GM21737 (cell line): ENCODE data around the gene ENTPD6.
"Not testable (repeated sequence)": the region's sequence is repeated elsewhere in the genome, so short reads cannot be mapped to it uniquely, and the experiment has no call there.

ENCODE experiments used
- ATAC-seq: cut with Tn5 transposase; IDR thresholded peaks from one replicate; pipeline ENCODE4 v1.9.1; 2021; ENCODE audit warnings: mild to moderate bottlenecking, moderate library complexity; ENCODE audit not compliant: unreplicated experiment

Gene ENTPD6

DNA sequence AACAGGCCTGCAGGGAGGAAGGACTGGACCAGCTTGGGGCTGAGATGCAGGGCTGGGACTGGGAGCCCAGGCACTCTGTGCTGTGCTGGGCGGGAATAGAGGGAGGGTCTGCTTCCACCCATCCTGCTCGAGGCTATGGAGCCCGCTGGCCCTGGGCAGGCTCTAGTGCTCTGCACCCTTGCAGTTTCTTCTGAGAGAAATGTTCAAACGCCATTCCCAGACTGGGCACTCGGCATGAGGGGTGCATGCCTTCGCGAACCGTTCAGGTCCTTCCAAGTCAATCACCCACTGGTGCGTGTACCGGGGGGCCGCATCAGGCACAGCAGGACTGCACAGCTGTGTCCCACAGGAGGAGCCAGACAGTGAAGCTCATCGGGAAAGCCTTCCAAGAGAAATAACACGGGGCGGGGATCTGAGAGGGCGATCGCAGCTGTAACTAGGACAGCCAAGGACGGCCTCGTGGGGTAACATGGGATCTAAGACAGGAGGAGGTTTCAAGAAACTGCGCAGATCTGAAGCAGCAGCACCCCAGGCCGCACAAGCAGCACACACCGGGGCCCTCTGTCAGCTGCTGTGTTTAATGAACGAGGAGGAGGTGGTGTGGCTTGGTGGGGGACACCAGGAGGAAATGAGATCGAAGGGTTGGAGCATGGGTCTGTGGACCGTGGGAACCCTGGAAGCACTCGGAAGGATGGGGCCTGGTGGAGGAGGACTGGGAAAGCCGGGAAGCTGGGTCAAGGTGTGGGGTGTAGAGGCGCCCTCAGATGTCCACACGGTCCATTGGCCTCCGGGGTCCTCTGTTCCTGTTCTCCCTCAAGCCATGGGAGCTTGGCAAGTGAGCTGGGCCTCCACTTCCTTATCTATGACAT lies 26.3 kb downstream of the ENTPD6 start:
- ATAC-seq, result no peak

- ATAC-seq, result no peak
Observed at GRCh38 chr20:25222461-25223178, 27.1 kb downstream of the ENTPD6 start.

- no peak for ATAC-seq
Observed at GRCh38 chr20:25223179-25223661, 27.7 kb downstream of the ENTPD6 start.

DNA sequence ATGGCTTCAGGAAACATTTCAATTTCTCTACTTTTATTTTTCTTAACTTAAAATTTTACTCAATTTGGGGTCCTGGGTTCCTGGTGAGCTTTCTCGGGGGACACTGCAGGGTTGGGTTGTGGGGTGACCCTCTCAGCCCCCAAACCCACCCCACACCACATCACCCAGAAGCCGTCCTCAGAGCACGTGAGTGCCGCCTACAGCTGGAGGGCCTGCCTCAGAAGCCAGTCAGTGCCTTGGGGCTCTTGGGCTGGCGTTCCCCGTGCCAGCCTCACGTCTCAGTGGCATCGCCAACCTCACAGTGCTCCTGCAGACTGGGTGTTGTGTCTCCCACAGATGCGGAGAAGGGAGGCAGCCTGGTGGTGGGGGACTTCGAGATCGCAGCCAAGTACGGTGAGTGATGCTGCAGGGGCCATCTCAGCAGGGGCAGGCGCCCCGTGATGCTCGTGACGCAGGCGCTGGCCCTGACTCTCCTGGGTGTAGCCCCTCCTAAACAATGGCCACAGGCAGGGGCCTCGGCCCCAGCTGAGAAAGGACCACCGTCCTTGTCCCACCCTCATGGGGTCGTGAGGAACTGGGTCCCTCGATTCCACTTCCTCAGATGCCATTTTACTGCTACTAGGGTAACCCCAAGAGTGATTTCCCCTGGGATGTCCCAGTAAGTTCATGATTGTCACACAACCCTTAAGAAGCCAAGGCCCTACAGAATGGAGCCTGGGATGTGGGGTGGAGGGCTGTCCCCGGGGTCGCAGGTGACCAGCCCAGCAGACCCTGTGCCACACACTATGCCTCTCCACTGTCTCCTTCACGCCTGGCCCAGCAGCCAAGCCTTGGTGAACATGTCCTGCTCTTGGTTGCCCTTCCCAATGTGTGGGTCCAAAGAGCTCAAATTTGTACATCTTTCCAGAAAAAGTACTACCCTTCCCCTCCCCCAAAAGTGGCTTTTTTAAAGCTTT lies 28.5 kb downstream of the ENTPD6 start:
- no peak for ATAC-seq

DNA sequence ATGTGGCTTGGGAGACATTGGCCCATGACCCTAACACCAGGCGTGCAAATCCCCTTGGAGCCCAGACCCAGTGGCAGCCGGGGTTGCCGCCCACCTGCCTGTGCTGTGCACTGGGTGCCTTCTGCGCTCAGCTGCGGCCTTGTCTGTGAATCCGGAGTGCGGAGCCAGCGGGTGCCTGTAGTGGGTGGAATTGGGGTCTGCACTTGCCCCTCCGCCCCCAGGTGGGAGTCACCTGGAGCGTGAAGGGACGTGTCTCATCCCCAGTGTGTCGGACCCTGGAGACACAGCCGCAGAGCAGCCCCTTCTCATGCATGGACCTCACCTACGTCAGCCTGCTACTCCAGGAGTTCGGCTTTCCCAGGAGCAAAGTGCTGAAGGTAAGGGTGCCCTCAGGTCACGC lies 29.4 kb downstream of the ENTPD6 start:
- ATAC-seq, result no peak

- no peak for ATAC-seq
Observed at GRCh38 chr20:25225642-25226432, 30.3 kb downstream of the ENTPD6 start.

DNA sequence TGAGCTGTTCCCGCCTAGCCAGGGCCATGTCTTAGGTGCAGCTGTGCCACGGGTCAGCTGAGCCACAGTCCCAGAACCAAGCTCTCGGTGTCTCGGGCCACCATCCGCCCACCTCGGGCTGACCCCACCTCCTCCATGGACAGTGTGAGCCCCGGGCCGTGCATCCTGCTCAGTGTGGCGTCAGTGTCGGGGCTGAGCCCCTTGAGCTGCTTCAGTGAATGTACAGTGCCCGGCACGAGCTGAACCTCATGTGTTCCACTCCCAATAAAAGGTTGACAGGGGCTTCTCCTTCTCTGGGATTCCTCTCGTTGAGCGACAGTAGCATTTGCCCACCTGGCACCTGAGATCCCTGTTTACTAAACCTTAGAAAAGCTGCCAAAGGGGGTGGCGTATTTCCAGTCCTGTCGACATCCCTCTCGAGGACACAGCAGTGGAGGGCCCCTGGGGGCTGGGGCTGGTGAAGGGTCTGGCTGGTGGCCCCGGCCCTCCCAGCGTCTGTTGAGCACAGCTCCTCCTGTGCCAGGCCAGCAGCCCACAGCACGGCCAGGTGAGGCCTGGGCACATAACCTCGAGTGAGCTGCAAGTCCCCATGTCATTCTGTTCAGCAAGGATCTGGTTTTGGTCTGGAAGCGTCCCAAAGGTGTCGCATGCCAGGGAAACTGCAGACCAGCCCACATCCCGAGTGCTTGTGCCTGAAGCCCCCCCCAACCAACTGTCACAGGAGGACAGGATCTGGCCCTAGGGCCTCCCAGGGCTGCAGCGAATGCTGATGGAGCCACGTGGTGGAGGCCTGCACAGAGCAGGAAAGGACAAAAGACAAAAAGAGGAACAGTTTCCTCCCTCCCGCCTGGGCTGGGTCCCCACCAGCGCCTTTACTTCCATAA lies 31.2 kb downstream of the ENTPD6 start:
- ATAC-seq, result no peak

DNA sequence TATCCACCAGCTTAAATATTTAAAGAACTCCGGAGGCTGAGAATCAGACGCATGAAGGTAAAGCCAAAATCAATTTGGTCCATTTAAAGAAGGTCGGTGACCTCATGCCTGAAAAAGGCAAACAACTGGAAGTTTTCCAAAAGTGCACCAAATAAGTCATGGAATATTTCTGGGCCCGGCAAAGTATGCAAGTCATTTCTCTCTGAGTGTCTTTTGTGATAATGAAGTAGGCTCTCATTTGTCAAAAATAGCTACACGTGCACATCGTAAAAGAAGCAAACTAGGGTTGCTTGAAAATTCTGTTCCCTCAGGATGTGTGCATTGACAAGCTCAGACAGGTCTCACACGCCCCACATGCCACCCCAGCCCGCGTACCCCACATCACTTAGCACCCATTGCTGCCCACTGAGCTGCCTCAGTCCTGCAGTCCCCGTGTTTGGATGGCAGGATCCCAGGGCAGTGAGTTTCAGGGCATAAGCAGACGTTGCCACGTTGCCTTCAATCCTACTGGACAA lies 31.9 kb downstream of the ENTPD6 start:
- ATAC-seq, result no peak

DNA sequence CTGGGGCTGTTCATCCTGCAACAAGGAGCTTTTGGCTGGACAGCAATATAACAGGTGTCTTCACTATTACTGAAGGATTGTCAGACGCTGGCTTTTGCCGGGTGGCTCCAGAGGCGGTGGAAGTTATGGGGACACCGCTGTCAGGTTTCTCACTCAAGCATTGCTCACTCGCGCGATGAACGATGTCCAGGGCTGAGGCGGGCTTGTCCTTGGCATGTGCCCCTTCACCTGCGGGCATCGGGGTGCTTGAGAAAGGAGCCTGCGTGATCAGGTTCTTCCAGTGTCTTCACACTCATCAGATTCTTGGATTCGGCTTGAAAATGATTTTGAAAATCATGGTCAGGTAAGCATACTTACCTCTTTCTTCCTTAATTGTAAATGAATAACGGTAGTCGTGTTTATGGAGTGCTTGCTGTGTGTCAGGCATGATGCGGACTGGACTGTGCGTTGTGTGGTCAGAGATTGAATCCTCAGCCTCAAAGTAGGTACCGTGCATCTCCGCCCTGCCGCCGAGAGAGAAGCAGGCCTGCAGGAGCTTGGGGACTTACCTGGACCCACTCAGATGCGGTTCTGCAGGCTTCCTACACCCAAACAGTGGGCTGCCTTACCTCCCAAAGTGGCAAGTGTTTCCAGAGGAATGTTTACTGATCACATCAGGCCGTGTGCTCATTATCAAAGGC lies 34.1 kb downstream of the ENTPD6 start:
- no peak for ATAC-seq

GRCh38 chr20:25230166-25230831 lies 34.8 kb downstream of the ENTPD6 start:
- no peak for ATAC-seq

GRCh38 chr20:25233016-25233772 lies 37.7 kb downstream of the ENTPD6 start:
- ATAC-seq, result no peak

DNA sequence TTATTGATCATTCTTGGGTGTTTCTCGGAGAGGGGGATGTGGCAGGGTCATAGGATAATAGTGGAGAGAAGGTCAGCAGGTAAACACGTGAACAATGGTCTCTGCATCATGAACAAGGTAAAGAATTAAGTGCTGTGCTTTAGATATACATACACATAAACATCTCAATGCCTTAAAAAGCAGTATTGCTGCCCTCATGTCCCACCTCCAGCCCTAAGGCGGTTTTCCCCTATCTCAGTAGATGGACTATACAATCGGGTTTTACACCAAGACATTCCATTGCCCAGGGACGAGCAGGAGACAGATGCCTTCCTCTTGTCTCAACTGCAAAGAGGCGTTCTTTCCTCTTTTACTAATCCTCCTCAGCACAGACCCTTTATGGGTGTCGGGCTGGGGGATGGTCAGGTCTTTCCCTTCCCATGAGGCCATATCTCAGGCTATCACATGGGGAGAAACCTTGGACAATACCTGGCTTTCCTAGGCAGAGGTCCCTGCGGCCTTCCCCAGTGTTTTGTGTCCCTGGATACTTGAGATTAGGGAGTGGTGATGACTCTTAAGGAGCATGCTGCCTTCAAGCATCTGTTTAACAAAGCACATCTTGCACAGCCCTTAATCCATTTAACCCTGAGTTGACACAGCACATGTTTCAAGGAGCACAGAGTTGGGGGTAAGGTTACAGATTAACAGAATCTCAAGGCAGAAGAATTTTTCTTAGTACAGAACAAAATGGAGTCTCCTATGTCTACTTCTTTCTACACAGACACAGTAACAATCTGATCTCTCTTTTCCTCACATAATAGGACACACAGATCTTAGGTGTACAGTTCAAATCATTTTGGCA lies 38.7 kb downstream of the ENTPD6 start:
- not testable (repeated sequence) for ATAC-seq

DNA sequence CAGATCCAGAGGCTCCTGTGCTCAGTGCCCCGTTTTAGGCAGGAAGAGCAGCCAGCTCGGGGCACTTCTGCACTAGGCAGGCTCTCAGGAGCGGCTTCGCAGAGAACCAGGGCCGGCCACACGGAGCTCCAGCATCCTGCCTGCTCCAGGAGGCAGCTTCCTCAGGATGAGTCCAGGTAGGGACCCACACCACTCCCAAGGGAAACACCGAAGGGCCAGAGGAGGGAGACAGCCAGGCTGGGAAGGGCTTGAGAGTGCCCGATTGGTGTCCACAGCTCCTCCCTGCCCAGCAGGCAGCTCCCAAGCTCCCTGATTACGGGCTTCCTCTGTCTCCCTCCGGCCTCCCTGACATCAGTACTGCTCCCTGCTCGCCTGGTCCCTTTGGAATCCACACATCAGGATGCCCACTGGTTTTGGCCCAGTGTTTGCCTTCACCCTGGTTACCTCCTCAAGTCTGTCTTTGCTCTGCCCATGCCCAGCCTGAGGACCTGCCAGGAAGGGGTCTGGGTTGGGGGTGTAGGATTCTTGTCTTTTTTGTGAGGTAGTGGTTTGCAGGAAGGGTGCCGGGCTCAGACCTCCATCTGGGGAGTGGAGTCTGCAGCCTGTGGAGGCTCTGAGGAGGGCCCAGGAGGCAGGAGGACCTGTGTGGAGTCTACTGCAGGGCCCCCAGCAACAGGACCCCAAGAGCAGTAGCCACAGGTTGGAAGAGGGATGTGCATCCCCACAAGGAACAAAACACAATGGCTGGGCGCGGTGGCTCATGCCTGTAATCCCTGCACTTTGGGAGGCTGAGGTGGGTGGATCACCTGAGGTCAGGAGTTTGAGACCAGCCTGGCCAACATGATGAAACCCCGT lies 41.2 kb downstream of the ENTPD6 start:
- ATAC-seq, result no peak

GRCh38 chr20:25237610-25238318 lies 42.3 kb downstream of the ENTPD6 start:
- ATAC-seq, result no peak
